Inflammatory macrophage treated with lipopolysaccharide for 1 hour (primary cell): ENCODE data around the gene MCRS1.
A peak's percentile ranks its signal among the peaks of the same experiment; 100 is the strongest.

Source experiments
- DNase-seq, 2 donors: peaks; one replicate each; pipeline ENCODE4 v3.0.0-alpha.2; 2020 to 2022

The MCRS1 gene

DNA sequence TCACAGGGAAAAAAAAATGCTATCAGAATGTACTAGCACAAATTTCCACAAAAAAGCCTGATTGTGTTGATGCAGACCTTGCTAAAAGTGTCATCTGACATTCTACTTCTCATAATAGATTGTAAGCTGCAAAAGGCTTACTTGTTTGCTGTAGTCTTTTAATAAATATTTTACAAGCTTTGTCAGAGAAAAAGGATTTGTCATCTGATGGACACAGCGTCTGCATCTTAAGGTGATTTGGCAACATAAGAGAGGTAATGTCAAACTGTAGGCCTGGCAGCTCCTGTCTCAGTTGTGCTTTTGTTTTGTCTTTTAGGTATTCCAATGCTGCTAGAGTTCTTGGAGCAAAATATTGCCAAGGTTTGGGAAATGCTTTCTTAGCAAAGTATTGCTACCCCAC is 55.4 kb downstream of the MCRS1 start:
- no peak for DNase-seq

DNA sequence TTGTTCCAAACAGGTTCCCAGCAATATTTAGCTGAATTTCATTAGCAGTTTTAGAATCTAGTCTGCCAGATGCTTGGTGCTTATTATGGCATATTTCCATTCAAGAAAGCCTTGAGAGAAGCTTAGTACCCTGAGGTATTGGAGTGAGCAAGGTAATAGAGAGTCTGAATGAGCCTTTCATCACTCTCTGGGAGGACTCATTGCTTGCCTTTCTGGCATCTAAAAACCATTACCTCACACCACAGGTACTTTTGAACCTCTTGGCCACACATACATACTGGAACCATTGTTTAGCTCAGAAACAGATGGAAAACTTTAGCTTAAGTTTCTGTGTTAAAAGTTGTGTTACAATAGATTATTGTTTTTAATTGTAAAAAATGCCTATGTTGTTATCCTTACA is 56.5 kb downstream of the MCRS1 start:
- no peak for DNase-seq

DNA sequence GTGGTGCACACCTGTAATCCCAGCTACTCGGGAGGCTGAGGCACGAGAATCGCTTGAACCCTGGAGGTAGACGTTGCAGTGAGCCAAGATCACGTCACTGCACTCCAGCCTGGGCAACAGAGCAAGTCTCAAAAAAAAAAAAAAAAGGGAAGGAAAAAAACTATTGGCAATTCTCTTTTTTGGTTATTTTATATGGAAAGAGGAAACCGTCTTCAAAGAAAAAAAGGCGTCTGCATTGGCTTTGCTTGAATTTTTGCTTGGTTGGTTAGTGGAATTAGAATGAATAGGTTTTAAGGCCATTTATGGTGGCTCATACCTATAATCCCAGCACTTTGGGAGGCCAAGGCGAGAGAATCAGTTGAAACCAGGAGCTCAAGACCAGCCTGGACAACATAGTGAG is 58.3 kb downstream of the MCRS1 start:
- DNase-seq, result peak; percentile 33 to 52
